ENCODE measurements around the gene B3GNT7. TPM values are rescaled to one million over a fixed set of nuclear protein-coding genes. Genes with fewer than 3 reads are reported as not detected.

The B3GNT7 gene
- total RNA-seq, 1 donor from 2014 or later, result 0.90 TPM

- H2AFZ ChIP-seq (replicated peaks), result no peak overlapping the region
- H3K4me1 Mint-ChIP-seq, result peaks cover 5% of the 10 kb centered on the region
- H3K27ac ChIP-seq, result no peak overlapping the region
- TF ChIP-seq CTCF (IDR thresholded peaks at IDR 0.05) (no peak), EZH2 (IDR thresholded peaks at IDR 0.05) (no peak), EZH2phosphoT487 (IDR thresholded peaks at IDR 0.05) (no peak)
- no peak overlapping the region for H3K4me2 ChIP-seq
- no peak overlapping the region for H3K9ac ChIP-seq
- H3K4me1 ChIP-seq, result peaks cover 4% of the 10 kb centered on the region
- H3K79me2 ChIP-seq (ENCODE audit: low read depth), result no peaks in the 10 kb centered on the region
- H3K27ac Mint-ChIP-seq, result no peak overlapping the region
- peaks cover 15% of the 10 kb centered on the region for H3K27me3 Mint-ChIP-seq (ENCODE audit: insufficient read depth, low read depth)
- H3F3A ChIP-seq (ENCODE audit: low read depth), result no peaks in the 10 kb centered on the region
- no peak overlapping the region for H3K4me3 ChIP-seq
- H3K36me3 Mint-ChIP-seq, result peaks cover 6% of the 10 kb centered on the region
- no peaks in the 10 kb centered on the region for H3K36me3 ChIP-seq
- H3K9me3 ChIP-seq (ENCODE audit: low read depth), result no peaks in the 10 kb centered on the region
- peaks cover 16% of the 10 kb centered on the region for H3K9me3 Mint-ChIP-seq
- DNase-seq (ENCODE audit: low spot score), result no peak
- no peaks in the 10 kb centered on the region for H3K27me3 ChIP-seq
- no peaks in the 10 kb centered on the region for H4K20me1 ChIP-seq (ENCODE audit: low read depth)
- H3K4me3 Mint-ChIP-seq, result no peak overlapping the region
Observed at GRCh38 chr2:231384109-231384435, 11.4 kb upstream of the B3GNT7 start.

GRCh38 chr2:231384970-231385369 is 10.5 kb upstream of the B3GNT7 start:
- Histone ChIP-seq H4K20me1 (ENCODE audit: low read depth) (no peaks in the 10 kb centered on the region), H3K4me3 (no peak overlapping the region), H3K4me1 (no peaks in the 10 kb centered on the region), H3K36me3 (no peaks in the 10 kb centered on the region), H3K9ac (no peak overlapping the region), H3K9me3 (ENCODE audit: low read depth) (no peaks in the 10 kb centered on the region), H3K4me2 (no peak overlapping the region), H3K79me2 (ENCODE audit: low read depth) (no peaks in the 10 kb centered on the region), H2AFZ (replicated peaks) (no peak overlapping the region), H3K27ac (no peak overlapping the region), H3F3A (ENCODE audit: low read depth) (no peaks in the 10 kb centered on the region), H3K27me3 (no peaks in the 10 kb centered on the region)
- Mint-ChIP-seq H3K9me3 (peaks cover 14% of the 10 kb centered on the region), H3K36me3 (peaks cover 6% of the 10 kb centered on the region), H3K4me1 (peaks cover 3% of the 10 kb centered on the region), H3K4me3 (peak overlapping the region; percentile 28), H3K27ac (no peak overlapping the region), H3K27me3 (ENCODE audit: insufficient read depth, low read depth) (peaks cover 15% of the 10 kb centered on the region)
- TF ChIP-seq EZH2 (IDR thresholded peaks at IDR 0.05) (no peak), EZH2phosphoT487 (IDR thresholded peaks at IDR 0.05) (no peak)
- no peak for DNase-seq (ENCODE audit: low spot score)

DNA sequence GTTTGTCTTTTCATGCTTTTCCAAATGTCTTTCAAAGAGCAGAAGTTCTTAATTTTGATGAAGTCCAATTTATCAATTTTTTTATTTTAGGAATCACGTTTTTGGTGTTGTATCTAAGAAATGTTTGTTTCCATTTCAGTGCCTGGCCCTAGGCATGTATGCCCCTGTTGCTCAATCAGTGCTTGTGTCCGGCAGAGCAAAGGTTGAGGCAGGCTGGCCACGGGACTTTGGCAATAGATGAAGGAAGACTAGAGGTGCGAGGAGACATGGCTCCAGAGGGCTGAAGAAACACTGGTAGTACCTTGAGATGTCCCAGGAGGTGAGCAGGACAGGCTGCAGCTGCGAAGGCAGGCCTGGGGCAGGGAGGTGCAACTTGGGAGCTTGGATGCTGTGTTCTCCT is 10.1 kb upstream of the B3GNT7 start:
- TF ChIP-seq EZH2 (IDR thresholded peaks at IDR 0.05) (no peak), EZH2phosphoT487 (IDR thresholded peaks at IDR 0.05) (no peak)
- H3K4me3 Mint-ChIP-seq, result no peak overlapping the region
- H3K36me3 Mint-ChIP-seq, result peaks cover 6% of the 10 kb centered on the region
- Histone ChIP-seq H3K4me1 (no peaks in the 10 kb centered on the region), H3K4me2 (no peak overlapping the region), H3K4me3 (no peak overlapping the region), H3K27me3 (no peaks in the 10 kb centered on the region), H2AFZ (replicated peaks) (no peak overlapping the region), H4K20me1 (ENCODE audit: low read depth) (no peaks in the 10 kb centered on the region), H3K9me3 (ENCODE audit: low read depth) (no peaks in the 10 kb centered on the region), H3K9ac (no peak overlapping the region), H3F3A (ENCODE audit: low read depth) (no peaks in the 10 kb centered on the region), H3K27ac (no peak overlapping the region), H3K36me3 (no peaks in the 10 kb centered on the region), H3K79me2 (ENCODE audit: low read depth) (no peaks in the 10 kb centered on the region)
- DNase-seq (ENCODE audit: low spot score), result no peak
- H3K4me1 Mint-ChIP-seq, result peaks cover 3% of the 10 kb centered on the region
- H3K27ac Mint-ChIP-seq, result no peak overlapping the region
- H3K27me3 Mint-ChIP-seq (ENCODE audit: insufficient read depth, low read depth), result peaks cover 15% of the 10 kb centered on the region
- H3K9me3 Mint-ChIP-seq, result peaks cover 14% of the 10 kb centered on the region

- Mint-ChIP-seq H3K4me3 (no peak overlapping the region), H3K4me1 (peaks cover 3% of the 10 kb centered on the region), H3K36me3 (peaks cover 6% of the 10 kb centered on the region), H3K27me3 (ENCODE audit: insufficient read depth, low read depth) (peaks cover 15% of the 10 kb centered on the region), H3K9me3 (peaks cover 14% of the 10 kb centered on the region), H3K27ac (no peak overlapping the region)
- H4K20me1 ChIP-seq (ENCODE audit: low read depth), result no peaks in the 10 kb centered on the region
- no peak for TF ChIP-seq EZH2 (IDR thresholded peaks at IDR 0.05)
- no peak for TF ChIP-seq EZH2phosphoT487 (IDR thresholded peaks at IDR 0.05)
- TF ChIP-seq CTCF (IDR thresholded peaks at IDR 0.05), result no peak
- no peak for DNase-seq (ENCODE audit: low spot score)
- H3K27ac ChIP-seq, result no peak overlapping the region
- no peak overlapping the region for H3K9ac ChIP-seq
- no peaks in the 10 kb centered on the region for H3K9me3 ChIP-seq (ENCODE audit: low read depth)
- no peaks in the 10 kb centered on the region for H3K79me2 ChIP-seq (ENCODE audit: low read depth)
- H3K4me3 ChIP-seq, result no peak overlapping the region
- H2AFZ ChIP-seq (replicated peaks), result no peak overlapping the region
- no peaks in the 10 kb centered on the region for H3K36me3 ChIP-seq
- no peaks in the 10 kb centered on the region for H3K4me1 ChIP-seq
- no peak overlapping the region for H3K4me2 ChIP-seq
- H3K27me3 ChIP-seq, result no peaks in the 10 kb centered on the region
- H3F3A ChIP-seq (ENCODE audit: low read depth), result no peaks in the 10 kb centered on the region
Observed at GRCh38 chr2:231386446-231386845, 9.1 kb upstream of the B3GNT7 start.

Measured in neural progenitor cell (in vitro differentiated cells).